Neural progenitor cell (in vitro differentiated cells): ENCODE measurements around the gene PDE7B. TPM values are rescaled to one million over a fixed set of nuclear protein-coding genes. Genes with fewer than 3 reads are reported as not detected.

Experiments used
- DNase-seq: peaks from one replicate; pipeline ENCODE4 v3.0.0-alpha.2; 2016; ENCODE audit warnings: low spot score
- H2AFZ ChIP-seq: fragments of 200-600 bp; sonication (generic); replicated peaks from 2 replicates; pipeline ENCODE4 v1.6.1; 2016; ENCODE audit warnings: antibody characterized with exemption
- H3F3A ChIP-seq: fragments of 200-600 bp; sonication (generic); 2 replicates; pipeline ENCODE4 v1.6.1; 2016; ENCODE audit warnings: antibody characterized with exemption, low read depth
- H3K27ac ChIP-seq: fragments of 200-600 bp; sonication (generic); 2 replicates; pipeline ENCODE4 v1.5.1; 2016; ENCODE audit warnings: mild to moderate bottlenecking
- H3K27me3 ChIP-seq: fragments of 200-600 bp; sonication (generic); 2 replicates; pipeline ENCODE4 v1.6.1; 2016; ENCODE audit warnings: mild to moderate bottlenecking, moderate library complexity
- H3K36me3 ChIP-seq: fragments of 200-600 bp; sonication (generic); 2 replicates; pipeline ENCODE4 v1.5.1; 2016
- H3K4me1 ChIP-seq: fragments of 200-600 bp; sonication (generic); 2 replicates; pipeline ENCODE4 v1.6.1; 2016; ENCODE audit warnings: mixed run types
- H3K4me2 ChIP-seq: fragments of 200-600 bp; sonication (generic); 2 replicates; pipeline ENCODE4 v1.6.1; 2016
- H3K4me3 ChIP-seq: fragments of 200-600 bp; sonication (generic); 2 replicates; pipeline ENCODE4 v1.5.1; 2016
- H3K79me2 ChIP-seq: fragments of 200-600 bp; sonication (generic); 2 replicates; pipeline ENCODE4 v1.6.1; 2016; ENCODE audit warnings: low read depth
- H3K9ac ChIP-seq: fragments of 200-600 bp; sonication (generic); 2 replicates; pipeline ENCODE4 v1.6.1; 2016
- H3K9me3 ChIP-seq: fragments of 200-600 bp; sonication (generic); 2 replicates; pipeline ENCODE4 v1.5.1; 2016; ENCODE audit warnings: low read depth
- H4K20me1 ChIP-seq: fragments of 200-600 bp; sonication (generic); 2 replicates; pipeline ENCODE4 v1.6.1; 2016; ENCODE audit warnings: low read depth
- H3K27ac Mint-ChIP-seq: 3 replicates; pipeline ENCODE4 v1.8.0; 2021; ENCODE audit warnings: mixed read lengths
- H3K27me3 Mint-ChIP-seq: 2 replicates; pipeline ENCODE4 v1.8.0; 2022; ENCODE audit warnings: low read depth, mild to moderate bottlenecking, inconsistent platforms, moderate library complexity, mixed read lengths; ENCODE audit not compliant: insufficient read depth
- H3K36me3 Mint-ChIP-seq: 3 replicates; pipeline ENCODE4 v1.8.0; 2021; ENCODE audit warnings: mixed read lengths
- H3K4me1 Mint-ChIP-seq: 3 replicates; pipeline ENCODE4 v1.8.0; 2021; ENCODE audit warnings: mixed read lengths
- H3K4me3 Mint-ChIP-seq: 3 replicates; pipeline ENCODE4 v1.8.0; 2021; ENCODE audit warnings: mild to moderate bottlenecking, moderate library complexity, mixed read lengths
- H3K9me3 Mint-ChIP-seq: 3 replicates; pipeline ENCODE4 v1.8.0; 2020; ENCODE audit warnings: mixed read lengths
- EZH2 ChIP-seq: fragments of 200-600 bp; sonication (generic); IDR thresholded peaks from 2 replicates; pipeline ENCODE4 v1.6.1; 2017; ENCODE audit warnings: antibody characterized with exemption, mild to moderate bottlenecking, moderate library complexity
- EZH2phosphoT487 ChIP-seq: fragments of 200-600 bp; sonication (generic); IDR thresholded peaks from 2 replicates; pipeline ENCODE4 v1.6.1; 2017; ENCODE audit warnings: antibody characterized with exemption
- total RNA-seq: library from RNA; depleted of rRNA; stranded (reverse); fragments of >200 nt; gene quantifications from 2 replicates; pipeline ENCODE4 v1.2.3, GENCODE V29; 2015; ENCODE audit warnings: low replicate concordance
- TF ChIP-seq, protein P1 (sequence below): fragments of 200-600 bp; sonication (generic); IDR thresholded peaks from 2 replicates; pipeline ENCODE4 v1.5.1; 2017; ENCODE audit warnings: antibody characterized with exemption, mild to moderate bottlenecking

Gene PDE7B
- total RNA-seq, 1 donor from 2014 or later, result 0.04 TPM

DNA sequence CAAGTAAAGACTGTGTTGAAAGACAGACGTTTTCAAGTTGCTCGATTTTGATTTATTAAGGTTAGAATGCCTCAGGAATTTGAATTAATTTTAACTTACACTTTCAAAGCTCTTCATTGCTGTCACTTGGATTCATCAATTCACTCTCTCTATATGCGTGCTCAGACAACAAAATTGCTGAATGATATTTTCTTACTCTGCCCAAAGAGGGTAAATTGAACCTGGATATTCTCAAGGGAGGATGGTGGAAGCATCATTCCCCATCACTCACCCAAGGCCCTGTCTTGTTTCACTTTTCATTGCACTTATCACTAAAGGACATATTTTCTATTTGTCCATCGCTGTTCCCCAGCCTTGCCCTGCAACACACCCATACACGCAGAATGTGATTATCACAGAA lies 102.3 kb downstream of the PDE7B start:
- no peak overlapping the region for H3K27ac Mint-ChIP-seq
- no peaks in the 10 kb centered on the region for H3K4me1 Mint-ChIP-seq
- Histone ChIP-seq H3K79me2 (no peaks in the 10 kb centered on the region), H3K4me3 (no peak overlapping the region), H2AFZ (no peak overlapping the region), H3K27ac (no peak overlapping the region), H3K36me3 (no peaks in the 10 kb centered on the region), H3K9ac (no peak overlapping the region), H3K27me3 (no peaks in the 10 kb centered on the region), H3K4me2 (no peak overlapping the region), H4K20me1 (no peaks in the 10 kb centered on the region), H3K4me1 (no peaks in the 10 kb centered on the region), H3K9me3 (no peaks in the 10 kb centered on the region), H3F3A (no peaks in the 10 kb centered on the region)
- H3K36me3 Mint-ChIP-seq, result no peaks in the 10 kb centered on the region
- no peaks in the 10 kb centered on the region for H3K9me3 Mint-ChIP-seq
- TF ChIP-seq, protein P1, sequence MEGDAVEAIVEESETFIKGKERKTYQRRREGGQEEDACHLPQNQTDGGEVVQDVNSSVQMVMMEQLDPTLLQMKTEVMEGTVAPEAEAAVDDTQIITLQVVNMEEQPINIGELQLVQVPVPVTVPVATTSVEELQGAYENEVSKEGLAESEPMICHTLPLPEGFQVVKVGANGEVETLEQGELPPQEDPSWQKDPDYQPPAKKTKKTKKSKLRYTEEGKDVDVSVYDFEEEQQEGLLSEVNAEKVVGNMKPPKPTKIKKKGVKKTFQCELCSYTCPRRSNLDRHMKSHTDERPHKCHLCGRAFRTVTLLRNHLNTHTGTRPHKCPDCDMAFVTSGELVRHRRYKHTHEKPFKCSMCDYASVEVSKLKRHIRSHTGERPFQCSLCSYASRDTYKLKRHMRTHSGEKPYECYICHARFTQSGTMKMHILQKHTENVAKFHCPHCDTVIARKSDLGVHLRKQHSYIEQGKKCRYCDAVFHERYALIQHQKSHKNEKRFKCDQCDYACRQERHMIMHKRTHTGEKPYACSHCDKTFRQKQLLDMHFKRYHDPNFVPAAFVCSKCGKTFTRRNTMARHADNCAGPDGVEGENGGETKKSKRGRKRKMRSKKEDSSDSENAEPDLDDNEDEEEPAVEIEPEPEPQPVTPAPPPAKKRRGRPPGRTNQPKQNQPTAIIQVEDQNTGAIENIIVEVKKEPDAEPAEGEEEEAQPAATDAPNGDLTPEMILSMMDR, result no peak
- TF ChIP-seq EZH2phosphoT487, result no peak
- no peak for TF ChIP-seq EZH2
- H3K4me3 Mint-ChIP-seq, result no peak overlapping the region
- DNase-seq, result no peak
- no peaks in the 10 kb centered on the region for H3K27me3 Mint-ChIP-seq

DNA sequence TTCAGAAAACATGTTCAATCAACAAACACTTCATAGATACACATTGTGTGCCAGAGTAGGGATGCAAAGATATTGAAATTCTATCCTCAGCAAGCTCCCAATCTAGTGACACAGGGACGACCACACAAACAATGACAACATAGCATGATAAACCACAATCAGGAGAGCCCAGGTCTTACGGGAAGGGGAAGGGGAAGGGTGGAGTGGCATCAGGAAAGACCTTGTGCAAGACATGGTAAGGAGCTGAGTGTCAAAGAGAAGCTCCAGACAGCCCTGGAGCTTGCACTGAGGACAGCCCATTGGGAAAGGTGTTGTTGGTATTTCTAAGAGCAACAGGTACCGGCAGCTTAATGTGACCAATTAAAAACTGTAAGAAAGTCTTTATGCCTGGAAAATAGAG lies 103.6 kb downstream of the PDE7B start:
- Histone ChIP-seq H2AFZ (no peak overlapping the region), H3K27me3 (no peaks in the 10 kb centered on the region), H3K79me2 (no peaks in the 10 kb centered on the region), H3K9ac (no peak overlapping the region), H3K4me2 (no peak overlapping the region), H3K36me3 (no peaks in the 10 kb centered on the region), H3K27ac (no peak overlapping the region), H3K4me3 (no peak overlapping the region), H3K4me1 (no peaks in the 10 kb centered on the region), H4K20me1 (no peaks in the 10 kb centered on the region), H3K9me3 (no peaks in the 10 kb centered on the region), H3F3A (no peaks in the 10 kb centered on the region)
- DNase-seq, result no peak
- H3K27me3 Mint-ChIP-seq, result no peaks in the 10 kb centered on the region
- no peak overlapping the region for H3K27ac Mint-ChIP-seq
- H3K4me3 Mint-ChIP-seq, result no peak overlapping the region
- no peaks in the 10 kb centered on the region for H3K4me1 Mint-ChIP-seq
- no peaks in the 10 kb centered on the region for H3K9me3 Mint-ChIP-seq
- H3K36me3 Mint-ChIP-seq, result no peaks in the 10 kb centered on the region
- TF ChIP-seq, protein P1, result no peak
- no peak for TF ChIP-seq EZH2phosphoT487
- no peak for TF ChIP-seq EZH2

DNA sequence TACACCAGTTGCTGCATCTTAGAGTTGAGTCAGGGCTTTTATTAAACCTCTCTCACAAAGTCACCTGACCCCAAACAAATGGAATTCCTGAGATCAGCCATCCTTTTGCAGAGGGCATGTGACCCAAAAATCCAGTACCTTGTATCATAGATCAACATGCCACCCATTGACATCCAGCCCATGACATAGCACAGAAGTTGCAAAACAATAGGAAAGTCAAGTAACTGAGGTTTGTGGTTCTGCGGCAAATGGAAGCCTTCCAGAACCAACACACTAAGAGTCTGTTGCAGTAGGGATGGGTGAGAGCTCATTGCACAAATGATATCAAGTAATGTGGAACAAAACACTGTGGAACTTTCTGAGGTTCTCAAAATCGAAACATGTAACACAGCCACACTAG lies 111.2 kb downstream of the PDE7B start:
- no peak overlapping the region for H3K4me3 Mint-ChIP-seq
- TF ChIP-seq, protein P1, result no peak
- TF ChIP-seq EZH2 (no peak), EZH2phosphoT487 (no peak)
- Histone ChIP-seq H4K20me1 (no peaks in the 10 kb centered on the region), H3K4me3 (no peak overlapping the region), H2AFZ (no peak overlapping the region), H3K27ac (no peak overlapping the region), H3K79me2 (no peaks in the 10 kb centered on the region), H3F3A (no peaks in the 10 kb centered on the region), H3K27me3 (no peaks in the 10 kb centered on the region), H3K9me3 (no peaks in the 10 kb centered on the region), H3K9ac (no peak overlapping the region), H3K36me3 (no peaks in the 10 kb centered on the region), H3K4me2 (no peak overlapping the region), H3K4me1 (no peaks in the 10 kb centered on the region)
- H3K9me3 Mint-ChIP-seq, result peaks cover 6% of the 10 kb centered on the region
- H3K27ac Mint-ChIP-seq, result no peak overlapping the region
- no peak for DNase-seq
- H3K36me3 Mint-ChIP-seq, result no peaks in the 10 kb centered on the region
- H3K27me3 Mint-ChIP-seq, result no peaks in the 10 kb centered on the region
- H3K4me1 Mint-ChIP-seq, result no peaks in the 10 kb centered on the region

DNA sequence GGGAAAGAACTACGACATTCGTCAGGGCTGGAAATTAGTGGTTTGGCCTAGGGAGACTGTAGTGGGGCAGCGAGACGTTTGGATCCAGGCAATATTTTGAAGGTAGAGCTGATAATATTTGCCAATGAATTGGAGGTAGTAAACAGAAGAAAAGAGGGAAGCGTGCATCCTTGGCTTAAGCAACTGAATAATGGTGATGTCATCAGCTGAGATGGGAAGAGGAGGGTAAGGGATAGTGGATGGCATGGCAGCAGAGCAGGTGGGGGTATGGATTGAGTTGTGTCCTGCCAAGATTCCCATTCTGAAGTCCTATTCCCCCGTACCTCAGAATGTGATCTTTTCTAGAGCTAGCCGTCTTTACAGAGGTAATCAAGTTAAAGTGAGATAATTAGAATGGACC lies 119.2 kb downstream of the PDE7B start:
- Histone ChIP-seq H3K9ac (no peak overlapping the region), H3F3A (no peaks in the 10 kb centered on the region), H3K27me3 (no peaks in the 10 kb centered on the region), H2AFZ (no peak overlapping the region), H3K4me3 (no peak overlapping the region), H3K9me3 (no peaks in the 10 kb centered on the region), H3K4me2 (no peak overlapping the region), H4K20me1 (no peaks in the 10 kb centered on the region), H3K4me1 (no peaks in the 10 kb centered on the region), H3K36me3 (no peaks in the 10 kb centered on the region), H3K27ac (no peak overlapping the region), H3K79me2 (no peaks in the 10 kb centered on the region)
- TF ChIP-seq EZH2 (no peak), EZH2phosphoT487 (no peak)
- TF ChIP-seq, protein P1, result no peak
- Mint-ChIP-seq H3K4me1 (no peaks in the 10 kb centered on the region), H3K4me3 (no peak overlapping the region), H3K9me3 (no peaks in the 10 kb centered on the region), H3K27me3 (no peaks in the 10 kb centered on the region), H3K36me3 (no peaks in the 10 kb centered on the region), H3K27ac (no peak overlapping the region)
- no peak for DNase-seq
